NAMALWA (cell line): Measurements from ENCODE around the gene SGPP1.
"Not testable (repeated sequence)": the region's sequence is repeated elsewhere in the genome, so short reads cannot be mapped to it uniquely, and the experiment has no call there.

Experiments used
- DNase-seq: peaks from one replicate; pipeline ENCODE4 v3.0.0-alpha.2; 2015; ENCODE audit warnings: low spot score

The SGPP1 gene

GRCh38 chr14:63726499-63726898 is 1.4 kb downstream of the SGPP1 start:
- peak; percentile 35 for DNase-seq

DNA sequence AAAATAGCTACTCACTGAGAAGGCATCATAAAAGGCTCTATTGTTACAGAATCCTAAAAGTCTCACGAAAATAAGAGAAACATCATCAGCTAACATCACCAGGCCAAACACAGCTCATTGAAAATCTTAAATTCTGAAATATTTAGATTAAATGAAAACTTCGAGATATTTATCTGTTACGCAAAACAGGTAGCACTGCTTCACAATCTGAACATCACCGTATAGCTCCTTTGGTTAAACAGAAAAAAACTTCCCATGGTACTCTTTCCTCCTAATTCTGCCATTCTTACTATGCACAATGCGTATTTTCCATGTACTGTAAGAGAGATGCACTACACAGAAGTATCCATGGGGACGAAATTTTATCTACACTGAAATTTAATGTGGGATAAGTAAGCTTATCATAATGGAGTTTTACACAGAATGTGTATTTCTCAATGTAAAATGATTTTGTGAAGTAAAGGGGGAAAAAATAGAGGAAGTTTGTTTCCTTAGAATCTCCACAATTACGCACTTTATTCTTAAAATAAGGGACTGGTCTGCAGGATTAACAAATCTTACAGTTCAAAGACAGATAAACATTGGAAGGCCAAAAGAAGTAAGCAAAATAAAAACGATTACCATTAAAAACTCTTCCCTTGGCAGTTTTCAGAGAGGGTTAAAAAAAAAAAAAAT is 1.9 kb downstream of the SGPP1 start:
- peak; percentile 52 for DNase-seq

- peak; percentile 17 for DNase-seq
These were observed 10.2 kb downstream of the SGPP1 start for GRCh38 chr14:63717702-63718101.

DNA sequence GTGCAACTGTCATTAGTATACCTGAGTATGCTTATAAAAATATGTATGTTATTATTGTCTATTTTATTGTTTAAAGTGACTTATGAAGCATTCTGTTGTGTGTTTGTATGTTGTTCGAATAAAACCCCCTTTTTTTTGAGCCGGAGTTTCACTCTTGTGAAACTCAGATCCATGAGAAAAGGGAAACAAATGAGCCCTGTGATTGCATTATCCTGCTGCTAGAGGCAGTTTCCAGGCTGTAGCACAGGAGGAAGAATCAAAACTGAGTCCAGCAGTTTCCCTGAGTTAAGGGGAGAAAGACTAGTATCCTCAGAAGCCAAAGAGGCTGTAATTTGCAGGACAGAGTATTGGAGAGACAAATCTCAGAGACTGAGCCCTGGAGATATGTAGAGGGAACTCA is 12.5 kb downstream of the SGPP1 start:
- no peak for DNase-seq

DNA sequence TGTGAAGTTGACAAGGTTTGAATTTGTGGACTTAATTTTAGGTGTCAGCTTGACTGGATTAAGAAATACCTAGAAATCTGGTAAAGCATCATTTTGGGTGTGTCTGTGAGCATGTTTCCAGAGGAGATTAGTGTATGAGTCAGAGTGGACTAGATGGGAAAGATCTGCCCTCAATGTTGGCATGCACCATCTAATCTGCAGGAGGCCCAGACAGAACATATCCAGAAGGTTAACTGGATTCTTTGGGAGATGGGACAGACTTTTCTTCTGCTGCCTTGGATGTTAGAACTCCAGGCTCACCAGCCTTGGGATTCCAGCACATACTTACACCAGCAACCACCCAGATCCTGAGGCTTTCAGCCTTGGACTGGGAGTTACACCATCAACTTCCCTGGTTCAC is 14.1 kb downstream of the SGPP1 start:
- DNase-seq = no peak

GRCh38 chr14:63713058-63713457 is 14.8 kb downstream of the SGPP1 start:
- no peak for DNase-seq

DNA sequence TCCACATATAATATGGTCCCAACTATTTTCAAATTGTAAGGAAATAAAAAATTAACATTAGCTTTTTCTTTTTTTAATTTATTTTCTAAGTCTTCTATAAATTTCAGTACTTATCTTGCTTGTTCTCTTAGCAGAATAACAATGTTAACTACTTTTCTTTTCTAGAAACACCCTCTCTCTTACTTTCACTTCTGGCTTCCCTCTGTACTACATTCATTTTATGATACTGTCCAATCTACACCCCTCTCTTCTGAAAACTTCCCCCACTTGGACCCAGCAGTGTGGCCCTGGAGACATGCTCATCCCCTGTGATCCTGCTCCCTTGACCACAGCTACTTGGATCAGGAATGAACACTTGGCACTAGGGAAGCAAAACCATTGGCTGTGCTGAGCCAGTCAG is 15.7 kb downstream of the SGPP1 start:
- DNase-seq = no peak

DNA sequence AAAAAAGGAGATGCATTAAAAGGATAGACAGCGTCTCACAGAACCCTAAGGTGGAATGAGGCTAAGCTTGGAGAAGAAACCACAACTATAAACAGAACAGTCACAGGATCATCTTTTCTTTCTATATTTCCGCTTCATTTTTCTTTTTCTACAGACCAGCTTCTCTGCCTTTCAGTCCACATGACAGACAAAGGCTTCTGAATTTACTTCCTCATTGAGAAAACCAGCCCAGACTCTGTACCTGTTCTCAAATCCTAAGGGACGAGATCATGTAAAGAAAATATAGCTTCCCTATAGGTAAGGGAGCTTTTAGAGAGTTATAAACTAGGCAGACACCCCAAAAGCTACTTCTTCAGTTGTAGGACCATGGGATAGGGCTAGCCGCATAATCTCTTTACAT is 17.4 kb downstream of the SGPP1 start:
- DNase-seq = no peak

DNA sequence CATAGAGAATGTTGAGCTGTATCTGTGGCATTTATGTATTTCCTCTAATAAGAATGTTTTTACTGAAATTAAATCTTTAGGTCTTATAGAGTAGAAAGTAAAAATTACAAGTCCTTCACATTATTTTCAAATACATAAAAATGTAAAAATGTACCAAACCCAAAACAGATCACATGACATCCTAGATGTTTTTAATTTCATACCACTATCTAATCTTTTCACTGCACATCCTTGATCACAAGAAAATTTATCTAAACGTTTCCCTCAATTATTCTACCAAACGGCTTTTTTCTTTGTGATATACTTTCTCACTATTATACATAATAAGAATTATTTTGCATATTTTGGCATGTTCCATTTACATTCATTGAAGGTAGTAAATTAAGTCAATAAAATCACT is 18.3 kb downstream of the SGPP1 start:
- no peak for DNase-seq

- no peak for DNase-seq
These were observed 20.6 kb downstream of the SGPP1 start for GRCh38 chr14:63707216-63707615.

GRCh38 chr14:63705561-63706070 is 22.2 kb downstream of the SGPP1 start:
- no peak for DNase-seq

- not testable (repeated sequence) for DNase-seq
These were observed 25.3 kb downstream of the SGPP1 start for GRCh38 chr14:63702530-63702929.

DNA sequence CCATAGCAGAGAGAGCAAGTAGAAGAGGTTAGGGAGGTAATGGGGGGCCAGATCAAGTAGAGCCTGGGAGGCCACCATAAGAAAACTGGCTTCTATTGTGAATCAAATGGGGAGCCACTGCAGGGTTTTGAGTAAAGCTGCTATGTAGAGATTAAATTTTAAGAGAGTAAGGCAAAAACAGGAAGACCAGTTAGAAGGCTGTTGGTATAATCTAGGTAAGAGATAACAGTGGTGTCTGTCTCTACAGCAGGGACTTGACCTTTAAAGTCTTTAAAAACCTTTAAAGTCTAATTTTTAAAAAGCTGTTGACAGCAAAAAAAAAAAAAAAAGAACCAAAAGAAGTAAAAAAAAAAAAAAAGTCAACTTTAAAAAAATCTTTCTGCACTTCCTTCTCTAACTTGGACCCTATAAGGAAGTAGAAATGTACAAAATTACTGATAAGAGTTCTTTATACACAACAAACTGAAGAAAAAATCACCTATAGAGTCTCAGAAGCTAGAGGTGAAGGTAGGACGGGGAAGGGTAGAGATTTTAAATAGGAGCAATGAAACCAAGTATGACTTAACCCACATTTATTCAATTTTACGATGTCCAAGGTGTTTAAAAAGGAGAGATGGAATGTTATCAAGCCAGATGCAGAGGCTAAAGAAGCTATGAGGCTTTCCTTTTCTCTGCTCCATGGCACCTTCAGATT is 26.1 kb downstream of the SGPP1 start:
- DNase-seq = no peak

GRCh38 chr14:63692310-63693020 is 35.4 kb downstream of the SGPP1 start:
- DNase-seq = no peak

- DNase-seq = no peak
These were observed 38.7 kb downstream of the SGPP1 start for GRCh38 chr14:63689132-63689531.

GRCh38 chr14:63686926-63687325 is 40.9 kb downstream of the SGPP1 start:
- DNase-seq = no peak

GRCh38 chr14:63685401-63685800 is 42.5 kb downstream of the SGPP1 start:
- no peak for DNase-seq

GRCh38 chr14:63682727-63683593 is 44.9 kb downstream of the SGPP1 start:
- no peak for DNase-seq

- no peak for DNase-seq
These were observed 49.3 kb downstream of the SGPP1 start for GRCh38 chr14:63678536-63678935.

- no peak for DNase-seq
These were observed 49.9 kb downstream of the SGPP1 start for GRCh38 chr14:63677891-63678379.

GRCh38 chr14:63676615-63677014 is 51.2 kb downstream of the SGPP1 start:
- DNase-seq = no peak
